HG02571 (cell line): ENCODE measurements around the gene CTNNA2.

ENCODE experiments used
- ATAC-seq: cut with Tn5 transposase; IDR thresholded peaks from one replicate; pipeline ENCODE4 v1.9.1; 2021; ENCODE audit warnings: mild to moderate bottlenecking, moderate library complexity; ENCODE audit not compliant: unreplicated experiment

CTNNA2 gene

DNA sequence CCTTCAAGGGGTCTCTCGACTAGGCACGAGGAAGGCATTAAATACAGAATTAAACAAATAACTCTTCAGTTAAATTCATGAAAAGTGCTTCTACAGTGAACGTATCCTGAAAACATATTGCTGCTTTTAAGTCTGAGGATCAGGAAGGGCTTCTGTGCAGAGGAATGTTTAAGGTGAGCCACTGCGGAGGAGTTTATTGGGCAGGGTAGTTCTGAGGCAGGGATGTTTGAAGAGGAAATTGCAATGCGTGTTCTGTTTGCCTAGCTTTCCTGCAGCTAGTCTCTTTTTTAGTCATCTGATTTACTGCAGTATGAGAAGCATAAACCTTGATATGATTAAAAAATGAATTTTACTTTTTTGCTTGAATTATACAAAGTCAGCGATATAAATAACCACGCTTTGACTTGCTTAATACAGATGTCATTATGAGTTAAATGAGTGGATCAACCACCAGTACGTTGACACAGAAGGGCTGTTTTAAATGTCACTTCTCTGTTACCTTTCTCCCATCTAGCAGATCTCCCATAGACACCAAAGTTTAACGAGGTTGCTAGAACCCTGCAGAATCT lies 98.7 kb downstream of the CTNNA2 start:
- ATAC-seq, result no peak

DNA sequence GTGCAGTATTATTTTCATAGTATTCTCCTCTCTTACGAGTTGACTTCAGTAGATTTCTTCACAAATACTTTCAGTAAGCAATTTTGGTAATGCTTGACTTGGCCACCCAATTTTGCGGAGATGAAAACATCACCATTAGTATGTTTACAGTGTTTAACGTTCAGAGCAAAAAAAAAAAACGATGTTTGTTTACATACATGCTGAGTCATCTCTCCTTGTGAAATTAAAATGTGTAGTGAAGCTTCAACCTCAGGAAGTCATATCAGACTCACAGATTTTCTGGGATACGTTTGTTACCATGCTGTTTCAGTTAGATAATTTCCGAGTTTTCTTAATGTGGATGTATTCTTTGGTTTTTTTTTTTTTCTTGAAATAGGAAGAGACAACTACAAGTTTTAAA lies 100.1 kb downstream of the CTNNA2 start:
- no peak for ATAC-seq

GRCh38 chr2:79619442-79619841 lies 106.6 kb downstream of the CTNNA2 start:
- ATAC-seq, result no peak

- ATAC-seq, result no peak
Observed at GRCh38 chr2:79619976-79620375, 107.1 kb downstream of the CTNNA2 start.

DNA sequence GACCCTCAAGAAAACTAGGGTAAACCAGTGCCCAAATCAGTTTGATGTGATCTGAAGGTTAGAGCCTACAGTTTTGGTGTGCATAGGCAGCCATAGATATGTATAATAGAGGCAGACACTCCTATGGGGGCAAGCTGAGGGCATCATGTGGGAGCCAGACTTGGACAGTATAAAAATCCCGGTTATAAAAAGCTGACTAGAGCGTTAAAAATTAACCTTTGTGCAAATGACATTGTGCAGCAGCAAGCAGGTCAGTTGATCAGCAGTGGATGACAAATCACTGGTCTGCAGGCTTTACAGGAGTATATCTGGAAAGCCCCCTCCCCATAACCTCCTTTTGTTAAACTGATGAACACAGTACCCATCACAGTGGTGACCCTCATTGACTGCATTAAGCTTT lies 107.8 kb downstream of the CTNNA2 start:
- ATAC-seq, result no peak

GRCh38 chr2:79621252-79621651 lies 108.4 kb downstream of the CTNNA2 start:
- no peak for ATAC-seq

GRCh38 chr2:79621755-79622154 lies 108.9 kb downstream of the CTNNA2 start:
- ATAC-seq, result no peak

DNA sequence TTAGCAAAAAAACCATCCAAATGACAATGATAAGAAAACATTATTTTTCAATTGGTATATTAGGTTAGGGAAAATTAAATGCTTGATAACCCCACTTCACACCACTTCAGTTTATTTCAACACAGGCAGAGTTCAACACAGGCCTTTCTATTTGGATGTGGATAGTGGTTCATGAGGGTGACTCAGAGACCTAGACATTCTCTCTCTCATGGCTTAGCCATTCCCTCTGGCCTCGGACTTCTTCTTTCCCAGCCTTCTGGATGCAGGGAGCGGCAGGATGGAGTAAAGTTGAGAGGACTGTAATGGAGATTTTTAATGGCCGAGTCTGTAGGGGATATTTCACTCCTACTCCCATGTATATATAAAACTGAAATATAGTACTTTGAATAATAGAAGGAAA lies 109.7 kb downstream of the CTNNA2 start:
- ATAC-seq, result no peak

DNA sequence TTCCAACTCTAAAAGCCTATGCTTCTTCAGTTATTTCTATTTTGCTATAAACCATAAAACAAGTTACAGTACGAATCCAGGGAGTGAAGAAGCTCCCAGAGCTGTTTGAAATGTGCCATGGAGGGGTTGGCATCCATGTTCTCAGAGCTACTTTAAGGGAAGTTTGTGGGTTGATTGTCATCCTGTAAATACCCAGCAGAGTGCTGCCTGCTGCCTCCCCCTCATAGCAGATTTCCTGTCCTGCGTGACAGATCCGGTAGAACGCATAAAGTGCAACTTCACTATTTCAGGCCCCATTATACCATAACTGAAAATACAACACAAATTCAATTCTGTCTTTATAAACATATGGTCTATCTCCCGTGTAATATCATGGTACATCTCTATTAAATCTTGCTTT lies 114.4 kb downstream of the CTNNA2 start:
- no peak for ATAC-seq

GRCh38 chr2:79630060-79630459 lies 117.2 kb downstream of the CTNNA2 start:
- no peak for ATAC-seq

DNA sequence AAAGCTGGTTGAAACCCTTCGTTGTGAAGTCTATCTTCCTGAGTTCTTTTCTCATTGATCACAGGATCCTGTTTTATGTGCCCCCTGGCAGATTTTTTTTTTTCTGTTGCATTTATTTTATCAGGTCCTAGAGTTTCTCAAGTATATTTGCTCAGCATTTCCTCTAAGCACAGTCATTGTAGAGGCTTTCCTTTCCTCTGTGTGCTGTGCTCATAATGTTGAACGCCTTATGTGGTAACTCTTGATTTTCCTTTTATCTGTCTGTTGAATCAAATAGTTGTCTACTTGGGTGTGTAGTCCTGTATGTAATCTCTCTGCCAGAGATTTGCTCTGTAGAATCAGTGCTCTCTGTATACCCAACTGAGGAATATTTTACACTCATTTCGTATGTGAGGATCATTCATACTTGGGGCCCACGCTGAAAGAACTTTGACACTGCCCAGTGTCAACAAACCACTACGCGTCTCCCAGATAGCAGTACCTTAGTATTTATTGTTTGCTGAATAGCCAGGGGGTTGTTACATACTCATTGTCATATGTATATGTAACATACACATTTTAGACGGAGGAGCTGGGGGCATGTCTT lies 118.2 kb downstream of the CTNNA2 start:
- ATAC-seq, result no peak

GRCh38 chr2:79638410-79638809 lies 125.6 kb downstream of the CTNNA2 start:
- ATAC-seq, result no peak

- no peak for ATAC-seq
Observed at GRCh38 chr2:79638954-79639353, 126.1 kb downstream of the CTNNA2 start.

DNA sequence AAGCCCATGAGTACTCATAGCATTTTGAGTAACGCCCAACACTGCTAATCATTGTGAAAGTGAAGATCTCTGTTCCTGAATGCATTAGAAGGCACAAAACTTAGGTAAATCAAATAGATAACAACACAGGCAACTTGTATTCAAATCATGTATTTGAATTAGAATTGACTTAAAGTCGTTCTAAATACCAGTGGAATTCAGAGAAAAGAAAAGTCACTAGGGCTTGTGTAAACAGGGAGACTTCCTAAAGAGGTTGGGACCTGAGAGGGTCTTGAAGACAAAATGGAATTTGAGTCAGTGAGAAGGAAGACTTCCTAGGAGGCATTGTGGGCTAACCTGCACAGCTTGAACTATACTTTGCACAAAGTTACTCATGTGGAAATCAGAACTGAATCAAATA lies 127.2 kb downstream of the CTNNA2 start:
- no peak for ATAC-seq

DNA sequence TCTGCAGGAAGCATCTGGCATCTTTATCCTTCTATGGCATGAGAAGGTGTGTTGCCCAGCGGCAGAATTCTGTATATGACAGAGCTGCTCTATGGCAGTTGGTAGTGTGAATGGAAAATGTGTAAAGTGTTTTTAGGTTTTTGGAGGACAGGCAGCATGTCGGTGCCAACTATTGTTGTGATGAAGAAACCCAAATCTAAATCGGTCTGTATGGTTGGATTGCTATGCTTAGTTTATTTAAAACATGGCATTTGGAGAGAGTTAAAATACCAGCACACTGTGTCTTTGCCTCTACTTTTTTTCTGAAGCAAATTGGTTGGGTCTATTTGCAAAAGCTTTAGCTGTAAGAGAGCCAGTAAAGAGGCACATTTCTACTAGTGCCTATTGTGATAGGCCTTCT lies 136.7 kb downstream of the CTNNA2 start:
- no peak for ATAC-seq

- ATAC-seq, result no peak
Observed at GRCh38 chr2:79660557-79660956, 147.7 kb downstream of the CTNNA2 start.

GRCh38 chr2:79665091-79665490 lies 152.2 kb downstream of the CTNNA2 start:
- no peak for ATAC-seq

GRCh38 chr2:79666430-79666829 lies 153.6 kb downstream of the CTNNA2 start:
- no peak for ATAC-seq

DNA sequence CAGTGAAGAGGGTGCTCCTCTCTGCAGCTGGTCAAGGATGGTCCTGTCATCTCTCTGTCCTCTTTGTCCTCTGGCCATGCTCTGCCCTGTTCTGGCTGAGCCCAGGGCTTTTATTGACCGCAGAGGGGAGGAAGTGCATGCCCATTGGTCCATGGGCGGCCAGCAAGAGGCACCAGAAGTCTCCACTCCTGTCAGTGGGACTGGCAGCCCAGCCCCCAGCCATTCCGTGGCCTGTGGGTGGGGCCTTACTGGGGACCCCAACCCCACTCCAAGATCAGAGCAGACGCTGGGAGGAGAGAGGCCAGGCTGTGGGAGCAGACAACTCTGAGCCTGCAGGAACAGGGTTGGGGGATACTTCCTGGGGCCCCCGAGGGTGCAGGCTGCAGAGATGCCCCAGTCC lies 156.9 kb downstream of the CTNNA2 start:
- no peak for ATAC-seq

DNA sequence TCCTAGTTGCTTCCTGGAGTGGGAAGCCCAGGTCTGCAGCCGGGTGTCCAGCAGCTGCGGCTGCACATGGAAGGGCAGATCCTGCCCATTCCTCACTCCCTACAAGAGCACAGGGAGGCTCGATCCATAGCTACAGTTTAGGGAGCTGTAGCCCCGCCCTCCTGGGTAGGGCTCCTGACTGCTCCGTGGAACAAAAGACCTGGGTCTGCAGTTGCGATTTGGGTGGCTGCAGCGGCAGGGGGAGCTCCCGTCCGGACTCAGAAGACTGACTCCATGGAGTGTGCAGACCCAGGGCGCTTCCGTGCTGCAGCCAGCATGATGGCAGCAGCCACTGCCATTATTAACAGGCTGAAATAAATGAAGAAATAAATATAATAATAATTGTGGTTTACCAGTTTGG lies 157.3 kb downstream of the CTNNA2 start:
- ATAC-seq, result no peak

DNA sequence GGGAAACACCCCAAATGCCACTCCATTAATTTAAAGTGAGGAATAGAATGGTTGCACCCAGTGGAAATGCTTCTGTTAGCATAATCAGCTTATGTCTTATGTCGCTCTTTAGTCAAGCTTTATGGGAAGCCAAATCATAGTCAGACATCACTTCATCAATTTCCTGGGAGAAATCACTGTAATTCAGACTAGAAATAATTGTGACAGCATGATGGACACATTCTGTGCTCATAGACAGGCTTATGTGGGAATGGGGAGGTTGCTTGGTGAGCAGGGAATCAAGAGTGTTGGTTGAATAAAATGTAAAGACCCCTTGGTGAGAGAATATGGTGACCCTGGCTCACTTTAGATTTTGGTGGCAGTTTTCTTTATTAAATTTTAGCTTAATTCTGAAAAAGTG lies 174.0 kb downstream of the CTNNA2 start:
- ATAC-seq, result no peak

GRCh38 chr2:79695248-79695647 lies 182.4 kb downstream of the CTNNA2 start:
- ATAC-seq, result no peak

GRCh38 chr2:79697200-79697599 lies 184.3 kb downstream of the CTNNA2 start:
- no peak for ATAC-seq
